ENCODE data around the gene ATP2B2. TPM values are rescaled to one million over a fixed set of nuclear protein-coding genes. Genes with fewer than 3 reads are reported as not detected.

Gene ATP2B2
- total and polyA plus RNA-seq, 10 of the 15 experiments (the other 5 are each of a cell fraction or from before 2014, with no cell fraction given): 0.04 TPM; not detected in 9

DNA sequence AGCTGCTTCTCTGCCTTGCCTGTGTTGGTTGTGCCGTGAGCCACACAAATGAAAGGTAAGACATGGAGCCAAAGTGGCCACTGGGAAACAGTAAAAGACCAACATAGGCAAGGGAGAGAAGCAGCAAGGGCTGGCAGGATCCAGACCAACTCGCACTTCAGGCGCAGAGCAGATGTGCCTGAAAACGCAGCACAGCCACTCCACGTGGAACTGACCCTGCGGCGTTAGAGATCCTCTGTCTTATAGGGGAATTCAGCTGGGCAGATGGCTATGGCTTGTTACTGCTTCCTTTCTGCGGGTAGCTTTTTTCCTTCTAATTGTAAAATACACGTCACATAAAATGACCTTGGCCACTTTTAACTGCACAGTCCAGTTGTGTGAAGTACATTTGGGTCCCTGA, 202.3 kb downstream of the ATP2B2 start (continued):
- TF ChIP-seq, protein P1, sequence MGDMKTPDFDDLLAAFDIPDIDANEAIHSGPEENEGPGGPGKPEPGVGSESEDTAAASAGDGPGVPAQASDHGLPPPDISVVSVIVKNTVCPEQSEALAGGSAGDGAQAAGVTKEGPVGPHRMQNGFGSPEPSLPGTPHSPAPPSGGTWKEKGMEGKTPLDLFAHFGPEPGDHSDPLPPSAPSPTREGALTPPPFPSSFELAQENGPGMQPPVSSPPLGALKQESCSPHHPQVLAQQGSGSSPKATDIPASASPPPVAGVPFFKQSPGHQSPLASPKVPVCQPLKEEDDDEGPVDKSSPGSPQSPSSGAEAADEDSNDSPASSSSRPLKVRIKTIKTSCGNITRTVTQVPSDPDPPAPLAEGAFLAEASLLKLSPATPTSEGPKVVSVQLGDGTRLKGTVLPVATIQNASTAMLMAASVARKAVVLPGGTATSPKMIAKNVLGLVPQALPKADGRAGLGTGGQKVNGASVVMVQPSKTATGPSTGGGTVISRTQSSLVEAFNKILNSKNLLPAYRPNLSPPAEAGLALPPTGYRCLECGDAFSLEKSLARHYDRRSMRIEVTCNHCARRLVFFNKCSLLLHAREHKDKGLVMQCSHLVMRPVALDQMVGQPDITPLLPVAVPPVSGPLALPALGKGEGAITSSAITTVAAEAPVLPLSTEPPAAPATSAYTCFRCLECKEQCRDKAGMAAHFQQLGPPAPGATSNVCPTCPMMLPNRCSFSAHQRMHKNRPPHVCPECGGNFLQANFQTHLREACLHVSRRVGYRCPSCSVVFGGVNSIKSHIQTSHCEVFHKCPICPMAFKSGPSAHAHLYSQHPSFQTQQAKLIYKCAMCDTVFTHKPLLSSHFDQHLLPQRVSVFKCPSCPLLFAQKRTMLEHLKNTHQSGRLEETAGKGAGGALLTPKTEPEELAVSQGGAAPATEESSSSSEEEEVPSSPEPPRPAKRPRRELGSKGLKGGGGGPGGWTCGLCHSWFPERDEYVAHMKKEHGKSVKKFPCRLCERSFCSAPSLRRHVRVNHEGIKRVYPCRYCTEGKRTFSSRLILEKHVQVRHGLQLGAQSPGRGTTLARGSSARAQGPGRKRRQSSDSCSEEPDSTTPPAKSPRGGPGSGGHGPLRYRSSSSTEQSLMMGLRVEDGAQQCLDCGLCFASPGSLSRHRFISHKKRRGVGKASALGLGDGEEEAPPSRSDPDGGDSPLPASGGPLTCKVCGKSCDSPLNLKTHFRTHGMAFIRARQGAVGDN (IDR thresholded peaks at IDR 0.05): no peak
- TF ChIP-seq, protein P2, sequence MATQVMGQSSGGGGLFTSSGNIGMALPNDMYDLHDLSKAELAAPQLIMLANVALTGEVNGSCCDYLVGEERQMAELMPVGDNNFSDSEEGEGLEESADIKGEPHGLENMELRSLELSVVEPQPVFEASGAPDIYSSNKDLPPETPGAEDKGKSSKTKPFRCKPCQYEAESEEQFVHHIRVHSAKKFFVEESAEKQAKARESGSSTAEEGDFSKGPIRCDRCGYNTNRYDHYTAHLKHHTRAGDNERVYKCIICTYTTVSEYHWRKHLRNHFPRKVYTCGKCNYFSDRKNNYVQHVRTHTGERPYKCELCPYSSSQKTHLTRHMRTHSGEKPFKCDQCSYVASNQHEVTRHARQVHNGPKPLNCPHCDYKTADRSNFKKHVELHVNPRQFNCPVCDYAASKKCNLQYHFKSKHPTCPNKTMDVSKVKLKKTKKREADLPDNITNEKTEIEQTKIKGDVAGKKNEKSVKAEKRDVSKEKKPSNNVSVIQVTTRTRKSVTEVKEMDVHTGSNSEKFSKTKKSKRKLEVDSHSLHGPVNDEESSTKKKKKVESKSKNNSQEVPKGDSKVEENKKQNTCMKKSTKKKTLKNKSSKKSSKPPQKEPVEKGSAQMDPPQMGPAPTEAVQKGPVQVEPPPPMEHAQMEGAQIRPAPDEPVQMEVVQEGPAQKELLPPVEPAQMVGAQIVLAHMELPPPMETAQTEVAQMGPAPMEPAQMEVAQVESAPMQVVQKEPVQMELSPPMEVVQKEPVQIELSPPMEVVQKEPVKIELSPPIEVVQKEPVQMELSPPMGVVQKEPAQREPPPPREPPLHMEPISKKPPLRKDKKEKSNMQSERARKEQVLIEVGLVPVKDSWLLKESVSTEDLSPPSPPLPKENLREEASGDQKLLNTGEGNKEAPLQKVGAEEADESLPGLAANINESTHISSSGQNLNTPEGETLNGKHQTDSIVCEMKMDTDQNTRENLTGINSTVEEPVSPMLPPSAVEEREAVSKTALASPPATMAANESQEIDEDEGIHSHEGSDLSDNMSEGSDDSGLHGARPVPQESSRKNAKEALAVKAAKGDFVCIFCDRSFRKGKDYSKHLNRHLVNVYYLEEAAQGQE (IDR thresholded peaks at IDR 0.05; ENCODE audit: low read depth, low read length): no peak
- TF ChIP-seq SMARCA5 (IDR thresholded peaks at IDR 0.05) (no peak), LARP7 (IDR thresholded peaks at IDR 0.05) (no peak), IRF4 (IDR thresholded peaks at IDR 0.05; ENCODE audit: low read depth, low read length) (no peak), SREBF2 (IDR thresholded peaks at IDR 0.05; ENCODE audit: low read length) (no peak), HDGF (IDR thresholded peaks at IDR 0.05) (no peak)
